Keratinocyte (primary cell): ENCODE measurements around the gene FAM219A.

Experiments
- EZH2 ChIP-seq: IDR thresholded peaks from one replicate; pipeline ENCODE4 v1.6.1; 2012; ENCODE audit warnings: inconsistent platforms, mild to moderate bottlenecking, low read length, moderate library complexity
- TF ChIP-seq, protein P1 (sequence below), 3 experiments: IDR thresholded peaks in 1 of 3; conservative IDR thresholded peaks in 1 of 3; optimal IDR thresholded peaks in 1 of 3; 2 replicates in 2 of 3; 3 replicates in 1 of 3; pipeline versions ENCODE3 to v1.5.1; 2011; ENCODE audit warnings: low read length in 3 of 3, mild to moderate bottlenecking in 3 of 3, moderate library complexity in 2 of 3, control low read depth in 1 of 3, inconsistent platforms in 1 of 3; ENCODE audit not compliant: insufficient read depth in 2 of 3; ENCODE audit errors: extremely low read depth in 1 of 3

DNA sequence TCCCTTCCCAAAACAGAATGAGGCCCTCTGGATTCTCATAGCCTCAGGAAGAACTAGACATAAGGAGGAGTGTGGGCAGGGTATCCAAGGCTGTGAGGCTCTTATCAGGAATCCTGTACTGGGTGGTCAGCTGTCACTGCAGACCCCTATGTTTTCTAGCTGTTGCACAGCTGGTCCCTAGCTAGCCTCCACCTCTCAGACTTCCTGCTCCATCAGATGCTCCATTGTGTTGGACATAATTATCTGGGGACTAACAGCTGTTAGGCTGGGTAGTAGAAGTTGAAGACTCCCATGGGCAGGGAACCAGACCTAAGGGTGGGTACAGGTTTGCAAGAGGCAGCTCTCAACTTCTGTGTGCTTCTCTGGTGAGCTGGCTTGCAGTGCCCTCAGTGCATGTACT lies 18.4 kb downstream of the FAM219A start:
- TF ChIP-seq, protein P1, sequence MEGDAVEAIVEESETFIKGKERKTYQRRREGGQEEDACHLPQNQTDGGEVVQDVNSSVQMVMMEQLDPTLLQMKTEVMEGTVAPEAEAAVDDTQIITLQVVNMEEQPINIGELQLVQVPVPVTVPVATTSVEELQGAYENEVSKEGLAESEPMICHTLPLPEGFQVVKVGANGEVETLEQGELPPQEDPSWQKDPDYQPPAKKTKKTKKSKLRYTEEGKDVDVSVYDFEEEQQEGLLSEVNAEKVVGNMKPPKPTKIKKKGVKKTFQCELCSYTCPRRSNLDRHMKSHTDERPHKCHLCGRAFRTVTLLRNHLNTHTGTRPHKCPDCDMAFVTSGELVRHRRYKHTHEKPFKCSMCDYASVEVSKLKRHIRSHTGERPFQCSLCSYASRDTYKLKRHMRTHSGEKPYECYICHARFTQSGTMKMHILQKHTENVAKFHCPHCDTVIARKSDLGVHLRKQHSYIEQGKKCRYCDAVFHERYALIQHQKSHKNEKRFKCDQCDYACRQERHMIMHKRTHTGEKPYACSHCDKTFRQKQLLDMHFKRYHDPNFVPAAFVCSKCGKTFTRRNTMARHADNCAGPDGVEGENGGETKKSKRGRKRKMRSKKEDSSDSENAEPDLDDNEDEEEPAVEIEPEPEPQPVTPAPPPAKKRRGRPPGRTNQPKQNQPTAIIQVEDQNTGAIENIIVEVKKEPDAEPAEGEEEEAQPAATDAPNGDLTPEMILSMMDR (optimal IDR thresholded peaks at IDR 0.05 in 1 of 3, IDR thresholded peaks at IDR 0.05 in 1 of 3, conservative IDR thresholded peaks at IDR 0.05 in 1 of 3; ENCODE audit: extremely low read depth in 1 of 3, insufficient read depth in 2 of 3, low read length in 3 of 3): no peak
- TF ChIP-seq EZH2: no peak
